CD4-positive, alpha-beta T cell treated with Interleukin-12 subunit alpha and Interleukin-12 subunit beta, for 1 hour (primary cell): ENCODE measurements around the gene SERPINE1.
"Not testable (repeated sequence)": the region's sequence is repeated elsewhere in the genome, so short reads cannot be mapped to it uniquely, and the experiment has no call there.

Experiments used
- DNase-seq: peaks from one replicate; pipeline ENCODE4 v3.0.0-alpha.2; 2020

Gene SERPINE1

GRCh38 chr7:101126651-101127459, at the start of gene SERPINE1:
Gene SERPINE1, plus strand, starts transcription at chr7:101127104. Its CDS starts 1,290 bp downstream, at chr7:101128394.
- peak; percentile 59 for DNase-seq

GRCh38 chr7:101077303-101078086, 49.4 kb upstream of the SERPINE1 start:
- DNase-seq = peak; percentile 83

GRCh38 chr7:101081432-101081831, 45.5 kb upstream of the SERPINE1 start:
- no peak for DNase-seq

GRCh38 chr7:101084865-101085161, 42.1 kb upstream of the SERPINE1 start:
- DNase-seq = no peak

- peak; percentile 77 for DNase-seq
These were observed 41.5 kb upstream of the SERPINE1 start, which contains the start of gene TRIM56 for GRCh38 chr7:101085162-101085964. Gene TRIM56, plus strand, starts transcription at chr7:101085481. Its CDS starts 1,832 bp downstream, at chr7:101087313.

- DNase-seq = no peak
These were observed 39.4 kb upstream of the SERPINE1 start for GRCh38 chr7:101087334-101088068.

GRCh38 chr7:101088069-101088425, 38.9 kb upstream of the SERPINE1 start:
- DNase-seq = no peak

GRCh38 chr7:101088858-101089529, 37.9 kb upstream of the SERPINE1 start:
- no peak for DNase-seq

GRCh38 chr7:101089876-101090275, 37.0 kb upstream of the SERPINE1 start:
- no peak for DNase-seq

GRCh38 chr7:101092266-101092905, 34.5 kb upstream of the SERPINE1 start:
- not testable (repeated sequence) for DNase-seq

GRCh38 chr7:101093906-101094305, 33.0 kb upstream of the SERPINE1 start:
- DNase-seq = no peak

- DNase-seq = no peak
These were observed 32.5 kb upstream of the SERPINE1 start for GRCh38 chr7:101094376-101094775.

GRCh38 chr7:101094791-101095375, 32.0 kb upstream of the SERPINE1 start:
- DNase-seq = peak; percentile 12

GRCh38 chr7:101096331-101096956, 30.5 kb upstream of the SERPINE1 start:
- no peak for DNase-seq

- no peak for DNase-seq
These were observed 30.0 kb upstream of the SERPINE1 start for GRCh38 chr7:101096957-101097347.

- no peak for DNase-seq
These were observed 29.3 kb upstream of the SERPINE1 start for GRCh38 chr7:101097561-101097960.

- no peak for DNase-seq
These were observed 26.7 kb upstream of the SERPINE1 start for GRCh38 chr7:101099969-101100781.

GRCh38 chr7:101100858-101101847, 25.8 kb upstream of the SERPINE1 start:
- DNase-seq = no peak
